Measurements from ENCODE around the gene CEP170B.

GRCh38 chr14:104865081-104865630 is at the start of gene CEP170B:
- TF ChIP-seq POLR2AphosphoS5 (IDR thresholded peaks at IDR 0.05; ENCODE audit: borderline replicate concordance, low read depth, low read length) (no peak), EZH2 (IDR thresholded peaks at IDR 0.05) (no peak)
